Caki2 (cell line): ENCODE measurements around the gene POLR1E. TPM values are rescaled to one million over a fixed set of nuclear protein-coding genes. Genes with fewer than 3 reads are reported as not detected.
"Not testable (repeated sequence)": the region's sequence is repeated elsewhere in the genome, so short reads cannot be mapped to it uniquely, and the experiment has no call there.

Experiments
- DNase-seq: peaks from one replicate; pipeline ENCODE4 v3.0.0-alpha.2; 2015; ENCODE audit warnings: low read depth
- in situ Hi-C: cut with HindIII; loops from 2 replicates; pipeline ENCODE4 v1.10.0; 2016; ENCODE audit warnings: low sequenced_read_pairs, low pct_unique_long_range_greater_than_20kb, mixed read lengths
- total RNA-seq: library from RNA; depleted of rRNA; stranded (reverse); fragments of >200 nt; shearing (Covaris generic); gene quantifications from 2 replicates; pipeline ENCODE4 v1.2.3, GENCODE V29; 2014; ENCODE audit warnings: low replicate concordance

The POLR1E gene
- total RNA-seq, 1 experiment from 2014 or later, result 23.8 TPM

GRCh38 chr9:37495571-37495970 is 9.8 kb downstream of the POLR1E start:
- DNase-seq, result no peak
- in situ Hi-C loops, result no loop called here

GRCh38 chr9:37496020-37496419 is 10.3 kb downstream of the POLR1E start:
- in situ Hi-C loops, result no loop called here
- DNase-seq, result no peak

- in situ Hi-C loops, result no loop called here
- no peak for DNase-seq
These were observed 11.6 kb downstream of the POLR1E start for GRCh38 chr9:37497320-37497719.

GRCh38 chr9:37498457-37498856 is 12.7 kb downstream of the POLR1E start:
- in situ Hi-C loops, result no loop called here
- no peak for DNase-seq

- in situ Hi-C loops, result no loop called here
- DNase-seq, result no peak
These were observed 13.5 kb downstream of the POLR1E start for GRCh38 chr9:37499297-37499696.

- DNase-seq, result no peak
- in situ Hi-C loops, result no loop called here
These were observed 16.3 kb downstream of the POLR1E start for GRCh38 chr9:37501957-37502596.

- no peak for DNase-seq
- in situ Hi-C loops, result no loop called here
These were observed 18.0 kb downstream of the POLR1E start for GRCh38 chr9:37503736-37504135.

- DNase-seq, result no peak
- in situ Hi-C loops, result no loop called here
These were observed 18.9 kb downstream of the POLR1E start for GRCh38 chr9:37504605-37505004.

GRCh38 chr9:37507566-37508134 is 21.9 kb downstream of the POLR1E start:
- in situ Hi-C loops, result no loop called here
- DNase-seq, result no peak

- in situ Hi-C loops, result no loop called here
- no peak for DNase-seq
These were observed 22.5 kb downstream of the POLR1E start for GRCh38 chr9:37508135-37508833.

GRCh38 chr9:37508834-37509206 is 23.1 kb downstream of the POLR1E start:
- in situ Hi-C loops, result no loop called here
- no peak for DNase-seq

GRCh38 chr9:37509536-37509935 is 23.8 kb downstream of the POLR1E start:
- in situ Hi-C loops, result no loop called here
- DNase-seq, result no peak

- DNase-seq, in situ Hi-C loops: not testable (repeated sequence)
These were observed 24.3 kb downstream of the POLR1E start for GRCh38 chr9:37510053-37510452.

GRCh38 chr9:37511016-37512010 is 25.6 kb downstream of the POLR1E start:
- in situ Hi-C loops, result no loop called here
- no peak for DNase-seq

GRCh38 chr9:37512437-37512836 is 26.7 kb downstream of the POLR1E start:
- in situ Hi-C loops, result no loop called here
- no peak for DNase-seq

- DNase-seq, in situ Hi-C loops: not testable (repeated sequence)
These were observed 28.7 kb downstream of the POLR1E start for GRCh38 chr9:37514415-37514814.

GRCh38 chr9:37514999-37515398 is 29.3 kb downstream of the POLR1E start:
- in situ Hi-C loops, result no loop called here
- no peak for DNase-seq

- in situ Hi-C loops, result no loop called here
- DNase-seq, result no peak
These were observed 30.0 kb downstream of the POLR1E start for GRCh38 chr9:37515620-37516258.
